HEK293 (cell line): ENCODE measurements around the gene UCP3.

Experiments
- CTCF ChIP-seq: fragments of 450-650 bp; formaldehyde crosslinking; IDR thresholded peaks from 2 replicates; pipeline ENCODE4 v1.5.1; 2016; ENCODE audit warnings: missing biosample characterization, missing genetic modification characterization
- KLF16 ChIP-seq: fragments of 450-650 bp; formaldehyde crosslinking; IDR thresholded peaks from 2 replicates; pipeline ENCODE4 v1.5.1; 2017; ENCODE audit warnings: missing biosample characterization, missing genetic modification characterization
- ZNF133 ChIP-seq: fragments of 450-650 bp; formaldehyde crosslinking; IDR thresholded peaks from 2 replicates; pipeline ENCODE4 v1.5.1; 2016; ENCODE audit warnings: missing biosample characterization, missing genetic modification characterization
- ZNF274 ChIP-seq, 2 experiments: fragments of 200-500 bp in 1 of 2; fragments of 450-650 bp in 1 of 2; sonication (Bioruptor generic) in 1 of 2; formaldehyde crosslinking in 1 of 2; IDR thresholded peaks; 2 replicates each; pipeline versions ENCODE4 v1.5.1 to v1.6.1; 2014 to 2016; ENCODE audit warnings: borderline replicate concordance in 1 of 2, inconsistent platforms in 1 of 2, low read length in 1 of 2, missing biosample characterization in 1 of 2, missing genetic modification characterization in 1 of 2
- ZNF404 ChIP-seq: fragments of 450-650 bp; formaldehyde crosslinking; IDR thresholded peaks from 2 replicates; pipeline ENCODE4 v1.5.1; 2017; ENCODE audit warnings: missing biosample characterization, missing genetic modification characterization
- ZNF561 ChIP-seq: fragments of 450-650 bp; IDR thresholded peaks from 2 replicates; pipeline ENCODE4 v1.5.1; 2018; ENCODE audit warnings: missing biosample characterization, missing genetic modification characterization, borderline replicate concordance
- ZNF639 ChIP-seq: fragments of 450-650 bp; formaldehyde crosslinking; IDR thresholded peaks from 2 replicates; pipeline ENCODE4 v1.5.1; 2016; ENCODE audit warnings: missing biosample characterization, missing genetic modification characterization
- ZNF76 ChIP-seq: fragments of 450-650 bp; formaldehyde crosslinking; IDR thresholded peaks from 2 replicates; pipeline ENCODE4; 2016; ENCODE audit warnings: low read depth, missing biosample characterization, missing genetic modification characterization, borderline replicate concordance
- ZSCAN5A ChIP-seq: fragments of 450-650 bp; formaldehyde crosslinking; IDR thresholded peaks from 2 replicates; pipeline ENCODE4 v1.5.1; 2016; ENCODE audit warnings: missing biosample characterization, missing genetic modification characterization
- TF ChIP-seq, protein P1 (sequence below): fragments of 450-650 bp; formaldehyde crosslinking; IDR thresholded peaks from 2 replicates; pipeline ENCODE4 v1.5.1; 2016; ENCODE audit warnings: missing biosample characterization, missing genetic modification characterization, low read depth
- TF ChIP-seq, protein P2 (sequence below): fragments of 450-650 bp; formaldehyde crosslinking; optimal IDR thresholded peaks from 2 replicates; pipeline ENCODE3; 2016; ENCODE audit warnings: missing biosample characterization, mild to moderate bottlenecking, missing genetic modification characterization

GRCh38 chr11:73962101-73962705 lies 46.7 kb downstream of the UCP3 start:
- no peak for TF ChIP-seq CTCF (tag by site-specific recombination)
- TF ChIP-seq ZSCAN5A (tag by site-specific recombination): no peak
- no peak for TF ChIP-seq ZNF561
- no peak for TF ChIP-seq ZNF639 (tag by site-specific recombination)
- no peak for TF ChIP-seq ZNF274 (IDR thresholded peaks at IDR 0.05; ENCODE audit: low read length)
- TF ChIP-seq ZNF274 (tag by site-specific recombination; IDR thresholded peaks at IDR 0.05; ENCODE audit: borderline replicate concordance): no peak
- TF ChIP-seq KLF16 (tag by site-specific recombination): no peak
- TF ChIP-seq, protein P1, sequence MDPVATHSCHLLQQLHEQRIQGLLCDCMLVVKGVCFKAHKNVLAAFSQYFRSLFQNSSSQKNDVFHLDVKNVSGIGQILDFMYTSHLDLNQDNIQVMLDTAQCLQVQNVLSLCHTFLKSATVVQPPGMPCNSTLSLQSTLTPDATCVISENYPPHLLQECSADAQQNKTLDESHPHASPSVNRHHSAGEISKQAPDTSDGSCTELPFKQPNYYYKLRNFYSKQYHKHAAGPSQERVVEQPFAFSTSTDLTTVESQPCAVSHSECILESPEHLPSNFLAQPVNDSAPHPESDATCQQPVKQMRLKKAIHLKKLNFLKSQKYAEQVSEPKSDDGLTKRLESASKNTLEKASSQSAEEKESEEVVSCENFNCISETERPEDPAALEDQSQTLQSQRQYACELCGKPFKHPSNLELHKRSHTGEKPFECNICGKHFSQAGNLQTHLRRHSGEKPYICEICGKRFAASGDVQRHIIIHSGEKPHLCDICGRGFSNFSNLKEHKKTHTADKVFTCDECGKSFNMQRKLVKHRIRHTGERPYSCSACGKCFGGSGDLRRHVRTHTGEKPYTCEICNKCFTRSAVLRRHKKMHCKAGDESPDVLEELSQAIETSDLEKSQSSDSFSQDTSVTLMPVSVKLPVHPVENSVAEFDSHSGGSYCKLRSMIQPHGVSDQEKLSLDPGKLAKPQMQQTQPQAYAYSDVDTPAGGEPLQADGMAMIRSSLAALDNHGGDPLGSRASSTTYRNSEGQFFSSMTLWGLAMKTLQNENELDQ (tag by site-specific recombination): no peak
- no peak for TF ChIP-seq ZNF76
- TF ChIP-seq, protein P2, sequence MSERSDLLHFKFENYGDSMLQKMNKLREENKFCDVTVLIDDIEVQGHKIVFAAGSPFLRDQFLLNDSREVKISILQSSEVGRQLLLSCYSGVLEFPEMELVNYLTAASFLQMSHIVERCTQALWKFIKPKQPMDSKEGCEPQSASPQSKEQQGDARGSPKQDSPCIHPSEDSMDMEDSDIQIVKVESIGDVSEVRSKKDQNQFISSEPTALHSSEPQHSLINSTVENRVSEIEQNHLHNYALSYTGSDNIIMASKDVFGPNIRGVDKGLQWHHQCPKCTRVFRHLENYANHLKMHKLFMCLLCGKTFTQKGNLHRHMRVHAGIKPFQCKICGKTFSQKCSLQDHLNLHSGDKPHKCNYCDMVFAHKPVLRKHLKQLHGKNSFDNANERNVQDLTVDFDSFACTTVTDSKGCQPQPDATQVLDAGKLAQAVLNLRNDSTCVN (tag by site-specific recombination): no peak
- TF ChIP-seq ZNF133 (tag by site-specific recombination): no peak
- no peak for TF ChIP-seq ZNF404 (tag by site-specific recombination)
